Naive B cell (primary cell): ENCODE measurements around the gene SPINT2. TPM values are rescaled to one million over a fixed set of nuclear protein-coding genes. Genes with fewer than 3 reads are reported as not detected.

ENCODE experiments used
- ATAC-seq, 2 donors: fragments of 150-1000 bp; cut with Tn5 transposase; 2 replicates each; pipeline ENCODE4 v1.10.0; 2021; ENCODE audit warnings: low read depth in 2 of 2, mild to moderate bottlenecking in 2 of 2, moderate library complexity in 2 of 2
- DNase-seq: peaks from one replicate; pipeline ENCODE4 v3.0.0; 2022
- H3K27ac Mint-ChIP-seq, 6 donors: one replicate each; pipeline ENCODE4 v1.8.0; 2020 to 2022; ENCODE audit warnings: mild to moderate bottlenecking in 6 of 6, mixed read lengths in 6 of 6, moderate library complexity in 5 of 6, inconsistent platforms in 2 of 6
- H3K27me3 Mint-ChIP-seq, 3 donors: one replicate each; pipeline ENCODE4 v1.8.0; 2021 to 2022; ENCODE audit warnings: mixed read lengths in 3 of 3, mild to moderate bottlenecking in 1 of 3
- H3K36me3 Mint-ChIP-seq, 2 donors: one replicate each; pipeline ENCODE4 v1.8.0; 2020 to 2022; ENCODE audit warnings: mixed read lengths in 2 of 2, inconsistent platforms in 1 of 2, mild to moderate bottlenecking in 1 of 2
- H3K4me1 Mint-ChIP-seq, 3 donors: one replicate each; pipeline ENCODE4 v1.8.0; 2020 to 2022; ENCODE audit warnings: mixed read lengths in 3 of 3, inconsistent platforms in 1 of 3, mild to moderate bottlenecking in 1 of 3, moderate library complexity in 1 of 3
- H3K4me3 Mint-ChIP-seq, 8 donors: one replicate each; pipeline ENCODE4 v1.8.0; 2020 to 2022; ENCODE audit warnings: mild to moderate bottlenecking in 8 of 8, mixed read lengths in 8 of 8, moderate library complexity in 8 of 8, inconsistent platforms in 2 of 8
- H3K9me3 Mint-ChIP-seq, 7 donors: one replicate each; pipeline ENCODE4 v1.8.0; 2020 to 2022; ENCODE audit warnings: mixed read lengths in 7 of 7, mild to moderate bottlenecking in 5 of 7, inconsistent platforms in 2 of 7, moderate library complexity in 1 of 7
- polyA plus RNA-seq, 6 donors: library from polyadenylated mRNA; unstranded; fragments of 300-500 nt; fragmentation: Illumina TruSeq; gene quantifications; one replicate each; pipeline ENCODE4 v1.2.3, GENCODE V29; 2021; ENCODE audit warnings: low read depth in 6 of 6

SPINT2 gene
- polyA plus RNA-seq, 6 donors from 2014 or later: 163 to 235 (median 190) TPM

- ATAC-seq (peak; percentile 77 to 79), DNase-seq (peak; percentile 87)
- Mint-ChIP-seq H3K27ac (peak overlapping the region; percentile 97 to 99 (median 98)), H3K27me3 (peaks cover 0 to 4% (median 0%) of the 10 kb centered on the region in 3 donors), H3K9me3 (no peaks in the 10 kb centered on the region), H3K4me3 (peak overlapping the region; percentile 82 to 96 (median 92)), H3K36me3 (no peaks in the 10 kb centered on the region), H3K4me1 (peaks cover 35 to 54% (median 47%) of the 10 kb centered on the region in 3 donors)
Measured at GRCh38 chr19:38263689-38264485, 486 bp upstream of the SPINT2 start.

DNA sequence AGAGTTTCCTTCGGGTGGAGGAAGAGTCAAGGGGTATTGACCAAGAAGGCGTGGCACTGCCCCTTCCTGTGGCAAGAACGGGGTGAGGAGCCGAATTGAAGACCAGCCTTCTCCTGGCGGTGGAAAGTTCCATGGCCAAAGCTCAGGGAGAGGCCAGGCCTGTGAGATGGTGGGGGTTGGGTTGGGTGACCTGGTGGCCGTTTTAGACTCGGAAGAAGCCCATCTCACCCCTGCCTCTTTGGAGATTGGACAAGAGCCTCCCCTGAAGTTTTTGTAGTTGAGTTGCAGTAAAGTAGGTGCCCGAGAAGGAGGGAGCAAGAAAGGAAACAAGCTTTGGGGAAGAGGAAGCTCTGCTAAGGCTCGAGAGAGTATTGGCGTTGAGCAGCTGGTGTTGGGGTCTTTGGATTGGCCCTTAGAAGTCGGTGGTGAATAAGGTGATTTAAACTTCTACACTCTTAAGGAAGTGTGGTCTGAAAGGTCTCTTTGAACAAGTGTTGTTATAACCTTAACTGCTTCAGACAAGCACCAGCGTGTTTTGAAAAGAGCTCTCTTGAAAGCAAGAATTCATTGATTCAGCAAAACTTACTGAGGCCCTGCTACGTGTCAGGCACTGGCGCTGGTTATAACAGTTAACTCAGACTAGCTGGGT is 964 bp downstream of the SPINT2 start:
- Mint-ChIP-seq H3K36me3 (no peaks in the 10 kb centered on the region), H3K27ac (peak overlapping the region; percentile 96 to 98 (median 97)), H3K27me3 (no peaks in the 10 kb centered on the region), H3K9me3 (no peaks in the 10 kb centered on the region), H3K4me3 (peak overlapping the region; percentile 82 to 98 (median 92)), H3K4me1 (peaks cover 39 to 57% (median 48%) of the 10 kb centered on the region in 3 donors)
- peak; percentile 4 to 13 for ATAC-seq
- DNase-seq: peak; percentile 52

GRCh38 chr19:38265921-38266429 is 1.6 kb downstream of the SPINT2 start:
- peak overlapping the region in 6 of 8 donors; percentile 82 to 98 (median 93) for H3K4me3 Mint-ChIP-seq
- H3K27me3 Mint-ChIP-seq: no peaks in the 10 kb centered on the region
- no peaks in the 10 kb centered on the region for H3K9me3 Mint-ChIP-seq
- H3K4me1 Mint-ChIP-seq: peaks cover 45 to 57% (median 54%) of the 10 kb centered on the region in 3 donors
- ATAC-seq: no peak
- H3K36me3 Mint-ChIP-seq: no peaks in the 10 kb centered on the region
- no peak for DNase-seq
- H3K27ac Mint-ChIP-seq: peak overlapping the region in 5 of 6 donors; percentile 49 to 97 (median 97)

DNA sequence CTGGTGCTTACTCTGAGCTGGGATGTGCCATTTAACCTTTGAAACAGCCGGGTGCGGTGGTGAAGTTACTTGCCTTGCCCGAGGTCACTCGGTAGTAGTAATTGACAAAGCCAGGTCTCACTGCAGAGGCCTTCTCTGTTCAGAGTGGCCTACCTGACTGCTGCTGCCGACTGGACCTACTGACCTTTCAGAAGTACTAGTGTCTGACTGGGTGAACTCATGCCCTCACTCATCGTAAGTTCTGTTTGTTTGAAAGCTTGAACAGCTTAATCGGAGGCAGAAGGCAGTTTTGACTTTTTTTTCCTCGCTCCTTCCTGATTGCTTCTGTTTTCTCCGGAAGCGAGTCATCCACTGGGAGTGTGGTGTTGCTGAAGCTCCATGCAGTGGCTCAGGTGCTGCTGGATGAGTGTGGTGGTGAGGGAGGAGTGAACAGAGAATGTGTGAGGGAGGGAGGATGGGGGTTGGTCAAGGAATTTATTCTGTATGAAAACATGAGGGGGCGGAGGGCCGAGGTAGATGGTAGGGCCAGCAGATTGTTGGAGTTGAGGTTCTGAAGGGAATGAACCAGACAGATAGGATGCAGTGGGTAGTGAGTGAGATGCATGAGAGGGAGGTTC is 2.7 kb downstream of the SPINT2 start:
- DNase-seq (no peak), ATAC-seq (no peak)
- Mint-ChIP-seq H3K27ac (peak overlapping the region in 3 of 6 donors; percentile 33 to 80 (median 70)), H3K36me3 (no peaks in the 10 kb centered on the region), H3K9me3 (no peaks in the 10 kb centered on the region), H3K4me1 (peaks cover 47 to 61% (median 57%) of the 10 kb centered on the region in 3 donors), H3K4me3 (peak overlapping the region in 5 of 8 donors; percentile 32 to 89 (median 49)), H3K27me3 (no peaks in the 10 kb centered on the region)

GRCh38 chr19:38267761-38268483 is 3.5 kb downstream of the SPINT2 start:
- DNase-seq (no peak), ATAC-seq (no peak)
- Mint-ChIP-seq H3K27me3 (no peaks in the 10 kb centered on the region), H3K4me1 (peaks cover 51 to 62% (median 57%) of the 10 kb centered on the region in 3 donors), H3K27ac (peak overlapping the region in 5 of 6 donors; percentile 6 to 86 (median 21)), H3K36me3 (no peaks in the 10 kb centered on the region), H3K9me3 (no peaks in the 10 kb centered on the region), H3K4me3 (peak overlapping the region in 2 of 8 donors; percentile 37 to 44)

GRCh38 chr19:38268539-38268938 is 4.2 kb downstream of the SPINT2 start:
- H3K27ac Mint-ChIP-seq: peak overlapping the region in 2 of 6 donors; percentile 42 to 52
- no peak for ATAC-seq
- H3K4me3 Mint-ChIP-seq: peak overlapping the region in 1 of 8 donors; percentile 37
- DNase-seq: no peak
- no peaks in the 10 kb centered on the region for H3K9me3 Mint-ChIP-seq
- H3K4me1 Mint-ChIP-seq: peaks cover 46 to 59% (median 55%) of the 10 kb centered on the region in 3 donors
- H3K36me3 Mint-ChIP-seq: no peaks in the 10 kb centered on the region
- no peaks in the 10 kb centered on the region for H3K27me3 Mint-ChIP-seq

- DNase-seq: no peak
- Mint-ChIP-seq H3K9me3 (no peaks in the 10 kb centered on the region), H3K36me3 (no peaks in the 10 kb centered on the region), H3K4me1 (peaks cover 32 to 47% (median 41%) of the 10 kb centered on the region in 3 donors), H3K27ac (no peak overlapping the region), H3K27me3 (no peaks in the 10 kb centered on the region), H3K4me3 (no peak overlapping the region)
- ATAC-seq: no peak
Measured at GRCh38 chr19:38270587-38271167, 6.3 kb downstream of the SPINT2 start.

DNA sequence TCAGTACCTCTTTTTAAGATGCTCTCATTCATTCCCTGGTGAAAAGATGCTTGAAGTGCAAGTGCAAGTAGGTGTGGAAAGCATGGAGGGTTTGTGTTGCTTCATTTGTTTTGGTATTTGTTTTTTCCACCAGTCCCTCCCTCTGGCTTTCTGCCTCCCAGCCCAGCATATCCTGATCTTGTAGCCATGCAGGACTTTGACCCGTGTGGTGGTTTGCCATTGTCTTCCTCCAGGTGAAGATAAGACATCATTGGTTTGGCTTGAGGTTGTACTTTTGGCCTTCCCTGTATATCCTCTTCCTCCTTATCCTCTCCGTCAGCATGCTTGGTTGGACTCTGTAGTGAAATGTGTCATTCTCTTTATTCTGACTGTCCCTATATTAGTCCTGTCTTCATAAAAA is 9.1 kb downstream of the SPINT2 start:
- H3K4me1 Mint-ChIP-seq: peaks cover 16 to 19% (median 19%) of the 10 kb centered on the region in 3 donors
- H3K27ac Mint-ChIP-seq: peak overlapping the region in 2 of 6 donors; percentile 5 to 72
- no peaks in the 10 kb centered on the region for H3K27me3 Mint-ChIP-seq
- no peak overlapping the region for H3K4me3 Mint-ChIP-seq
- H3K9me3 Mint-ChIP-seq: no peaks in the 10 kb centered on the region
- ATAC-seq (no peak), DNase-seq (no peak)
- H3K36me3 Mint-ChIP-seq: no peaks in the 10 kb centered on the region

- ATAC-seq (no peak), DNase-seq (no peak)
- H3K27ac Mint-ChIP-seq: no peak overlapping the region
- no peak overlapping the region for H3K4me3 Mint-ChIP-seq
- H3K36me3 Mint-ChIP-seq: no peaks in the 10 kb centered on the region
- no peaks in the 10 kb centered on the region for H3K9me3 Mint-ChIP-seq
- no peaks in the 10 kb centered on the region for H3K27me3 Mint-ChIP-seq
- peaks cover 12 to 19% (median 16%) of the 10 kb centered on the region in 3 donors for H3K4me1 Mint-ChIP-seq
Measured at GRCh38 chr19:38274739-38275138, 10.4 kb downstream of the SPINT2 start.

DNA sequence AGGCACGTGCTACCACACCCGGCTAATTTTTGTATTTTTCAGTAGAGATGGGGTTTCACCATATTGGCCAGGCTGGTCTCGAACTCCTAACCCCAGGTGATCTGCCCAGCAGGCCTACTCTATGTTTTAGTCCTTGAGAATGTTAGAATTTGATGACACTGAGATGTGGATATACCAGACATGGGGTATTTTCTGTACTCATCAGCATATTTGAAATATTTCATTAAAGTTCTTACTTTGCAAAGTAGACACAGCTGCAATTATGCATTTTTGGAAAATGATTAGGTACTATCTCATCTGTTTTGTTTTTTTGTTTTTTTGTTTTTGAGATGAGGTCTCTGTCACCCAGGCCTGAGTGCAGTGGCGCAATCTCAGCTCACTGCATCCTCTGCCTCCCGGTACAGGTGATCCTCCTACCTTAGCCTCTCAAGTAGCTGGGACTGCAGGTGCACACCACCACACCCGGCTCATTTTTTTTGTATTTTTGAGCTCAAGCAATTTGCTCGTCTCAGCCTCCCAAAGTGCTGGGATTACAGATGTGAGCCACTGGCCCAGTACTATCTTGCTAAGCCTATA is 12.7 kb downstream of the SPINT2 start:
- Mint-ChIP-seq H3K27ac (peak overlapping the region in 1 of 6 donors; percentile 69), H3K36me3 (no peaks in the 10 kb centered on the region), H3K4me1 (peaks cover 10 to 19% (median 16%) of the 10 kb centered on the region in 3 donors), H3K4me3 (peak overlapping the region in 1 of 8 donors; percentile 20), H3K9me3 (no peaks in the 10 kb centered on the region), H3K27me3 (no peaks in the 10 kb centered on the region)
- ATAC-seq: no peak
- DNase-seq: no peak

GRCh38 chr19:38277549-38277948 is 13.2 kb downstream of the SPINT2 start:
- ATAC-seq: no peak
- no peak overlapping the region for H3K27ac Mint-ChIP-seq

DNA sequence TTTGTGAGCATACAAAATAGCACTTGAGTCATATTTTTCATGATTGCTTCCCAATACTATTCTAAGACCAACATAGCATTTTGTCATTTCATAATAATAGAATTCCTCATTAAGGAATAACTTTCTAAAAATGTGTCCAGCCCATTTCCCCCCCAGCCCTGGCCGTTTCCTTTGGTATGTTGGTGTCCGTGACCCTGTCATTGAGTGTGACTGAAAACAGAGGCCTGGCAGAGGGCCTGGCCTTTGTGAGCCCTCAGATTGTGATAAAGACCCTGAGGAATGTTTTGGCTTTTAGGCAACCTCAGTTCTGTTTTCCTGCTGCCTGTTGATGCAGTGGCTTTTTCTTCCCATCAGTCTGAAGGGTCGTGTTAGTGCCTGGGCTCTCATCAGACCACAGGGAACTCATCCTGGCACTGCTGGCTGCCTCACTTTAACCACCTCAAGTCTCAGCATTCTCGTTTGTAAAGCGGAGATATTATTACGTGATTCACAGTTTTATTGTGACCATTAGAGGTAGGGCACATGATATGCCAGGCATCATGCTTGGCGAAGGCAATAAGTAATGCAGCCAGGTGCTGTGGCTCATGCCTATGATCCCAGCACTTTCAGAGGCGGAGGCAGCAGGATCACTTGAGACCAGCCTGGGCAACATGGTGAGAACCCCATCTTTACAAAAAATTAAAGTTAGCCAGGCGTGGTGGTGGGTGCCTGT is 13.8 kb downstream of the SPINT2 start:
- Mint-ChIP-seq H3K27ac (peak overlapping the region in 1 of 6 donors; percentile 44), H3K4me1 (peaks cover 8 to 22% (median 21%) of the 10 kb centered on the region in 3 donors), H3K4me3 (no peak overlapping the region), H3K27me3 (no peaks in the 10 kb centered on the region), H3K9me3 (no peaks in the 10 kb centered on the region), H3K36me3 (no peaks in the 10 kb centered on the region)
- DNase-seq: no peak
- ATAC-seq: no peak

More at GRCh38 chr19:38277549-38277948, 13.2 kb downstream of the SPINT2 start:
- Mint-ChIP-seq H3K36me3 (no peaks in the 10 kb centered on the region), H3K27me3 (no peaks in the 10 kb centered on the region), H3K4me3 (no peak overlapping the region), H3K9me3 (no peaks in the 10 kb centered on the region), H3K4me1 (peaks cover 8 to 20% (median 19%) of the 10 kb centered on the region in 3 donors)
- no peak for DNase-seq
